HEK293 (cell line): Measurements from ENCODE around the gene ADAMTSL5.
A peak's percentile ranks its signal among the peaks of the same experiment; 100 is the strongest.

Experiments
- CTCF ChIA-PET: fragments of 350-600 bp; formaldehyde crosslinking; extraction: SDS; loops from one replicate; lab custom pipeline; 2021; ENCODE audit warnings: antibody characterized with exemption; lab: Yijun Ruan, JAX
- POLR2A ChIA-PET: fragments of 300-600 bp; formaldehyde crosslinking; extraction: SDS; loops from one replicate; lab custom pipeline; 2020; ENCODE audit warnings: antibody characterized with exemption, inconsistent platforms; lab: Yijun Ruan, JAX
- H3K27ac ChIP-seq: fragments of 200-500 bp; sonication (Bioruptor generic); 2 replicates; pipeline ENCODE4 v1.5.1; 2014; ENCODE audit warnings: low read depth, low read length, control low read depth, inconsistent platforms; ENCODE audit errors: extremely low read depth
- H3K36me3 ChIP-seq, 2 experiments: fragments of 200-500 bp in 1 of 2; sonication (Bioruptor generic) in 1 of 2; 1 replicate in 1 of 2; 2 replicates in 1 of 2; pipeline ENCODE4 v1.5.1; 2014 to 2017; ENCODE audit warnings: inconsistent platforms in 2 of 2, low read length in 2 of 2; ENCODE audit not compliant: control insufficient read depth in 2 of 2, insufficient read depth in 1 of 2
- H3K4me1 ChIP-seq: fragments of 200-500 bp; sonication (Bioruptor generic); 2 replicates; pipeline ENCODE4 v1.5.1; 2014; ENCODE audit warnings: mild to moderate bottlenecking, low read length, inconsistent platforms; ENCODE audit not compliant: control insufficient read depth, insufficient read depth
- H3K4me3 ChIP-seq: 2 replicates; pipeline ENCODE4 v1.5.1; 2011; ENCODE audit warnings: low read depth, mild to moderate bottlenecking, control low read depth, low read length, moderate library complexity
- H3K9me3 ChIP-seq: fragments of 200-500 bp; sonication (Bioruptor generic); 2 replicates; pipeline ENCODE4 v1.5.1; 2014; ENCODE audit warnings: low read depth, low read length, inconsistent platforms; ENCODE audit not compliant: control insufficient read depth, insufficient read depth
- AEBP2 ChIP-seq: fragments of 450-650 bp; formaldehyde crosslinking; IDR thresholded peaks from 2 replicates; pipeline ENCODE4 v1.5.1; 2016; ENCODE audit warnings: missing biosample characterization, missing genetic modification characterization, borderline replicate concordance
- KLF16 ChIP-seq: fragments of 450-650 bp; formaldehyde crosslinking; IDR thresholded peaks from 2 replicates; pipeline ENCODE4 v1.5.1; 2017; ENCODE audit warnings: missing biosample characterization, missing genetic modification characterization
- OSR2 ChIP-seq: fragments of 450-650 bp; formaldehyde crosslinking; IDR thresholded peaks from 2 replicates; pipeline ENCODE4 v1.5.1; 2016; ENCODE audit warnings: missing biosample characterization, missing genetic modification characterization
- SCRT1 ChIP-seq: fragments of 450-650 bp; formaldehyde crosslinking; IDR thresholded peaks from 2 replicates; pipeline ENCODE4 v1.5.1; 2016; ENCODE audit warnings: missing biosample characterization, missing genetic modification characterization, borderline replicate concordance
- SCRT2 ChIP-seq: fragments of 450-650 bp; formaldehyde crosslinking; IDR thresholded peaks from 2 replicates; pipeline ENCODE4 v1.5.1; 2016; ENCODE audit warnings: missing biosample characterization, missing genetic modification characterization
- SETDB1 ChIP-seq: IDR thresholded peaks from one replicate; pipeline ENCODE4 v1.6.1; 2017; ENCODE audit warnings: mild to moderate bottlenecking, low read length, moderate library complexity, mixed read lengths; ENCODE audit not compliant: insufficient read length
- SP3 ChIP-seq: fragments of 450-650 bp; formaldehyde crosslinking; IDR thresholded peaks from 2 replicates; pipeline ENCODE4 v1.5.1; 2016; ENCODE audit warnings: missing biosample characterization, missing genetic modification characterization
- WT1 ChIP-seq: fragments of 450-650 bp; formaldehyde crosslinking; IDR thresholded peaks from 2 replicates; pipeline ENCODE4 v1.5.1; 2016; ENCODE audit warnings: missing biosample characterization, missing genetic modification characterization
- YY2 ChIP-seq: fragments of 450-650 bp; formaldehyde crosslinking; IDR thresholded peaks from 2 replicates; pipeline ENCODE4 v1.5.1; 2016; ENCODE audit warnings: missing biosample characterization, missing genetic modification characterization
- ZBTB17 ChIP-seq: fragments of 450-650 bp; formaldehyde crosslinking; IDR thresholded peaks from 2 replicates; pipeline ENCODE4 v1.5.1; 2016; ENCODE audit warnings: missing biosample characterization, missing genetic modification characterization
- ZBTB48 ChIP-seq: fragments of 450-650 bp; formaldehyde crosslinking; IDR thresholded peaks from 2 replicates; pipeline ENCODE4 v1.5.1; 2016; ENCODE audit warnings: missing biosample characterization, missing genetic modification characterization
- ZBTB8A ChIP-seq: fragments of 450-650 bp; formaldehyde crosslinking; IDR thresholded peaks from 2 replicates; pipeline ENCODE4 v1.5.1; 2016; ENCODE audit warnings: missing biosample characterization, missing genetic modification characterization
- ZNF221 ChIP-seq: fragments of 450-650 bp; formaldehyde crosslinking; IDR thresholded peaks from 2 replicates; pipeline ENCODE4 v1.5.1; 2017; ENCODE audit warnings: missing biosample characterization, missing genetic modification characterization, borderline replicate concordance
- ZNF280D ChIP-seq: fragments of 450-650 bp; formaldehyde crosslinking; IDR thresholded peaks from 2 replicates; pipeline ENCODE4 v1.5.1; 2016; ENCODE audit warnings: missing biosample characterization, missing genetic modification characterization
- ZNF529 ChIP-seq: fragments of 450-650 bp; formaldehyde crosslinking; IDR thresholded peaks from 2 replicates; pipeline ENCODE4 v1.5.1; 2017; ENCODE audit warnings: missing genetic modification characterization, missing biosample characterization; ENCODE audit not compliant: insufficient replicate concordance
- TF ChIP-seq, protein P1 (sequence below): fragments of 450-650 bp; formaldehyde crosslinking; IDR thresholded peaks from 2 replicates; pipeline ENCODE4 v1.5.1; 2016; ENCODE audit warnings: missing biosample characterization, missing genetic modification characterization
- TF ChIP-seq, protein P2 (sequence below): fragments of 450-650 bp; formaldehyde crosslinking; IDR thresholded peaks from 2 replicates; pipeline ENCODE4 v1.5.1; 2016; ENCODE audit warnings: missing biosample characterization, missing genetic modification characterization
- TF ChIP-seq, protein P3 (sequence below): fragments of 450-650 bp; formaldehyde crosslinking; IDR thresholded peaks from 2 replicates; pipeline ENCODE4 v1.5.1; 2016; ENCODE audit warnings: missing biosample characterization, missing genetic modification characterization

Gene ADAMTSL5

GRCh38 chr19:1503089-1503924, 9.5 kb downstream of the ADAMTSL5 start (continued):
- TF ChIP-seq AEBP2 (tag by site-specific recombination) (no peak), ZBTB48 (tag by site-specific recombination) (peak; percentile 93; the same call in 1 of the 2 replicates), SETDB1 (no peak), KLF16 (tag by site-specific recombination) (peak; percentile 78), SP3 (tag by site-specific recombination) (no peak), ZNF221 (tag by site-specific recombination) (no peak), ZNF529 (no peak), WT1 (tag by site-specific recombination) (peak; percentile 58), ZBTB8A (tag by site-specific recombination) (peak; percentile 96), OSR2 (no peak), YY2 (no peak)
- TF ChIP-seq, protein P1, sequence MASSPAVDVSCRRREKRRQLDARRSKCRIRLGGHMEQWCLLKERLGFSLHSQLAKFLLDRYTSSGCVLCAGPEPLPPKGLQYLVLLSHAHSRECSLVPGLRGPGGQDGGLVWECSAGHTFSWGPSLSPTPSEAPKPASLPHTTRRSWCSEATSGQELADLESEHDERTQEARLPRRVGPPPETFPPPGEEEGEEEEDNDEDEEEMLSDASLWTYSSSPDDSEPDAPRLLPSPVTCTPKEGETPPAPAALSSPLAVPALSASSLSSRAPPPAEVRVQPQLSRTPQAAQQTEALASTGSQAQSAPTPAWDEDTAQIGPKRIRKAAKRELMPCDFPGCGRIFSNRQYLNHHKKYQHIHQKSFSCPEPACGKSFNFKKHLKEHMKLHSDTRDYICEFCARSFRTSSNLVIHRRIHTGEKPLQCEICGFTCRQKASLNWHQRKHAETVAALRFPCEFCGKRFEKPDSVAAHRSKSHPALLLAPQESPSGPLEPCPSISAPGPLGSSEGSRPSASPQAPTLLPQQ (tag by site-specific recombination): peak; percentile 90; the same call in 1 of the 2 replicates

DNA sequence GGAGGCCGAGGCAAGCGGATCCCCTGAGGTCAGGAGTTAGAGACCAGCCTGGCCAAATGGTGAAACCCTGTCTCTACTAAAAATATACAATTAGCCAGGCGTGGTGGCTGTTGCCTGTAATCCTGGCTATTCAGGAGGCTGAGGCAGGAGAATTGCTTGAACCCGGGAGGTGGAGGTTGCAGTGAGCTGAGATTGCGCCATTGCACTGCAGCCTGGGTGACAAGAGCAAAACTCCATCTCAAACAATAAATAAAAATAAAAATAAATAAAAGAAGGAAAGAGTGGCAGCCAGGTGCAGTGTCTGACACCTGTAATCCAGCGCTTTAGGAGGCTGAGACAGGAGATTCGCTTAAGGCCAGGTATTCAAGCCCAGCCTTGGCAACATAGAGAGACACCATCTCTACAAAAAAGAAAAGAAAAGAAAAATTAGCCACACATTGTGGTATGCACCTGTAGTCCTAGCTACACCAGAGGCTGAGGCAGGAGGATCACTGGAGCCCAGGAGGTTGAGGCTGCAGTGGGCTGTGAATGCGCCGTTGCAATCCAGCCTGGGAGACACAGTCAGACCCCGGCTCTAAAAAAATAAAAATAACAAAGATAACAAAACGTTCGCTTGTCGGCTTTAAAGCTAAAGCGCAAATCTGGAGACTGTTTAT, 10.3 kb downstream of the ADAMTSL5 start:
- Histone ChIP-seq H3K27ac (no peak overlapping the region), H3K4me1 (peaks cover 3% of the 10 kb centered on the region; the same call in 1 of the 2 replicates), H3K4me3 (no peak overlapping the region), H3K9me3 (no peaks in the 10 kb centered on the region), H3K36me3 (no peaks in the 10 kb centered on the region)
- CTCF ChIA-PET: interaction anchor here (0.6 to 1.5 kb wide), 9 partner anchors 9 to 472 kb away, joined by 3 to 11 read pairs (median 3); partner anchors contain the start of gene REEP6
- TF ChIP-seq, protein P2, sequence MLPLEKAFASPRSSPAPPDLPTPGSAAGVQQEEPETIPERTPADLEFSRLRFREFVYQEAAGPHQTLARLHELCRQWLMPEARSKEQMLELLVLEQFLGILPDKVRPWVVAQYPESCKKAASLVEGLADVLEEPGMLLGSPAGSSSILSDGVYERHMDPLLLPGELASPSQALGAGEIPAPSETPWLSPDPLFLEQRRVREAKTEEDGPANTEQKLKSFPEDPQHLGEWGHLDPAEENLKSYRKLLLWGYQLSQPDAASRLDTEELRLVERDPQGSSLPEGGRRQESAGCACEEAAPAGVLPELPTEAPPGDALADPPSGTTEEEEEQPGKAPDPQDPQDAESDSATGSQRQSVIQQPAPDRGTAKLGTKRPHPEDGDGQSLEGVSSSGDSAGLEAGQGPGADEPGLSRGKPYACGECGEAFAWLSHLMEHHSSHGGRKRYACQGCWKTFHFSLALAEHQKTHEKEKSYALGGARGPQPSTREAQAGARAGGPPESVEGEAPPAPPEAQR (tag by site-specific recombination): no peak
- TF ChIP-seq ZNF280D (tag by site-specific recombination): peak; percentile 15; the same call in 1 of the 2 replicates
- TF ChIP-seq, protein P3, sequence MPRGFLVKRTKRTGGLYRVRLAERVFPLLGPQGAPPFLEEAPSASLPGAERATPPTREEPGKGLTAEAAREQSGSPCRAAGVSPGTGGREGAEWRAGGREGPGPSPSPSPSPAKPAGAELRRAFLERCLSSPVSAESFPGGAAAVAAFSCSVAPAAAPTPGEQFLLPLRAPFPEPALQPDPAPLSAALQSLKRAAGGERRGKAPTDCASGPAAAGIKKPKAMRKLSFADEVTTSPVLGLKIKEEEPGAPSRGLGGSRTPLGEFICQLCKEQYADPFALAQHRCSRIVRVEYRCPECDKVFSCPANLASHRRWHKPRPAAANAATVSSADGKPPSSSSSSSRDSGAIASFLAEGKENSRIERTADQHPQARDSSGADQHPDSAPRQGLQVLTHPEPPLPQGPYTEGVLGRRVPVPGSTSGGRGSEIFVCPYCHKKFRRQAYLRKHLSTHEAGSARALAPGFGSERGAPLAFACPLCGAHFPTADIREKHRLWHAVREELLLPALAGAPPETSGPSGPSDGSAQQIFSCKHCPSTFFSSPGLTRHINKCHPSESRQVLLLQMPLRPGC (tag by site-specific recombination): 0 out of 2 replicates have a peak, but pooled peaks have one; percentile 8
- TF ChIP-seq YY2: no peak
- peak; percentile 68 for TF ChIP-seq SCRT2 (tag by site-specific recombination)
- TF ChIP-seq ZBTB17 (tag by site-specific recombination): no peak
- TF ChIP-seq SCRT1: 0 out of 2 replicates have a peak, but pooled peaks have one; percentile 38
- POLR2A ChIA-PET: interaction anchor here (0.8 to 1.1 kb wide), 2 partner anchors 12 to 47 kb away, joined by 3 read pairs; partner anchors contain the start of gene REEP6
